Liver (tissue), 3 donors: Measurements from ENCODE around the gene CTXN1.

Experiments used
- ATF3 ChIP-seq: IDR thresholded peaks from 2 replicates; pipeline ENCODE4 v1.6.1; 2016; ENCODE audit warnings: antibody characterized with exemption
- EGR1 ChIP-seq, 2 donors: IDR thresholded peaks; 2 replicates each; pipeline ENCODE4 v1.6.1; 2016 to 2018; ENCODE audit warnings: antibody characterized with exemption in 2 of 2, low read depth in 2 of 2
- GABPA ChIP-seq, 2 donors: IDR thresholded peaks in 1 of 2; conservative IDR thresholded peaks in 1 of 2; 2 replicates each; pipeline ENCODE4 v1.6.1; 2016; ENCODE audit warnings: antibody characterized with exemption in 2 of 2, mild to moderate bottlenecking in 1 of 2, moderate library complexity in 1 of 2
- HNF4A ChIP-seq, 2 donors: conservative IDR thresholded peaks; 2 replicates each; pipeline ENCODE4 v1.6.1; 2016; ENCODE audit warnings: antibody characterized with exemption in 2 of 2, mild to moderate bottlenecking in 2 of 2
- JUND ChIP-seq, 2 donors: IDR thresholded peaks; 2 replicates each; pipeline ENCODE4 v1.6.1; 2016; ENCODE audit warnings: antibody characterized with exemption in 2 of 2
- MAX ChIP-seq: IDR thresholded peaks from 2 replicates; pipeline ENCODE4 v1.6.1; 2016; ENCODE audit warnings: antibody characterized with exemption
- RAD21 ChIP-seq, 2 donors: IDR thresholded peaks; 2 replicates each; pipeline ENCODE4 v1.6.1; 2016; ENCODE audit warnings: antibody characterized with exemption in 2 of 2, mild to moderate bottlenecking in 2 of 2
- REST ChIP-seq: IDR thresholded peaks from 2 replicates; pipeline ENCODE4 v1.6.1; 2016; ENCODE audit warnings: antibody characterized with exemption, mild to moderate bottlenecking
- RXRA ChIP-seq, 2 donors: IDR thresholded peaks; 2 replicates each; pipeline ENCODE4 v1.6.1; 2017 to 2018; ENCODE audit warnings: antibody characterized with exemption in 2 of 2, mild to moderate bottlenecking in 1 of 2
- SP1 ChIP-seq: IDR thresholded peaks from 2 replicates; pipeline ENCODE4 v1.6.1; 2018; ENCODE audit warnings: antibody characterized with exemption, mild to moderate bottlenecking
- TAF1 ChIP-seq: conservative IDR thresholded peaks from 2 replicates; pipeline ENCODE4 v1.6.1; 2016; ENCODE audit warnings: antibody characterized with exemption, mild to moderate bottlenecking
- YY1 ChIP-seq: IDR thresholded peaks from 2 replicates; pipeline ENCODE4 v1.6.1; 2016; ENCODE audit warnings: antibody characterized with exemption, mild to moderate bottlenecking
- TF ChIP-seq, protein P1 (sequence below): fragments of 150-350 bp; IDR thresholded peaks from 2 replicates; pipeline ENCODE4 v1.5.1; 2017; ENCODE audit warnings: improper control_type of control experiment, low read depth, low read length; ENCODE audit not compliant: missing input control
- donor health status: healthy.
- donor health status: healthy.

DNA sequence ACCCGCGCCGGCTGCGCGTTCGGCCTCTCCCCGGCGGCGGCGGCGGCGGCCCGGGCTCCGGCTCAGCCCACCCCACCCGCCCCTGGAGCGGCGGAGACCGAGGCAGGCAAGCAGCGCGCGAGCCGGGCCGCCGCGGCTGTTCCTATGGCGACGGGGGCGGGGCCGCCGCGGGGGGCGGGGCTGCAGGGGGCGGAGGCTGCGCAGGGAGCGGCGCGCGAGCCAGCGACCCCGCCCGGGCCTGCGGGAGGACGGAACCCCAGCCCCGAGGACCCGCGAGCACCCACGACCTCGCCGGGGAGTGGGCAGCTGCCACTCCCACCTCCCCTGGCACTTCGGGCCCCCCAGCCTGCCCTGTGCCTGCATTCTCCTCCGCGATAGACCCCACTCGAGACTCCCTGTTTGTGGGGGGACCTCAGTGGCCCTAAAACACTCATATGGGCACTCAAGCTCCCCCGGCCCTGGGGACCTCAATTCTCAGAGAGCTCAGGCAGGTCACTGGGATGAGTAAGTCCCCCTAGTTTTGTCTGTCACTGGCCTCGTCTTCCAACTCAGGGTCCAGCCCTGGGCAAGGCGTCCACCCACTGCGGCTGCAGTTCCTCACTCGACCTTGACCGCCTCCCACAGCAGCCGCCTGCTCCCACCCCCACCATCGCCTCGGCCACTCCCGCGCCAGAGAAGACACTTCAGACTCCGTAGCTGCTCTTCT, at the start of gene CTXN1:
- TF ChIP-seq, protein P1, sequence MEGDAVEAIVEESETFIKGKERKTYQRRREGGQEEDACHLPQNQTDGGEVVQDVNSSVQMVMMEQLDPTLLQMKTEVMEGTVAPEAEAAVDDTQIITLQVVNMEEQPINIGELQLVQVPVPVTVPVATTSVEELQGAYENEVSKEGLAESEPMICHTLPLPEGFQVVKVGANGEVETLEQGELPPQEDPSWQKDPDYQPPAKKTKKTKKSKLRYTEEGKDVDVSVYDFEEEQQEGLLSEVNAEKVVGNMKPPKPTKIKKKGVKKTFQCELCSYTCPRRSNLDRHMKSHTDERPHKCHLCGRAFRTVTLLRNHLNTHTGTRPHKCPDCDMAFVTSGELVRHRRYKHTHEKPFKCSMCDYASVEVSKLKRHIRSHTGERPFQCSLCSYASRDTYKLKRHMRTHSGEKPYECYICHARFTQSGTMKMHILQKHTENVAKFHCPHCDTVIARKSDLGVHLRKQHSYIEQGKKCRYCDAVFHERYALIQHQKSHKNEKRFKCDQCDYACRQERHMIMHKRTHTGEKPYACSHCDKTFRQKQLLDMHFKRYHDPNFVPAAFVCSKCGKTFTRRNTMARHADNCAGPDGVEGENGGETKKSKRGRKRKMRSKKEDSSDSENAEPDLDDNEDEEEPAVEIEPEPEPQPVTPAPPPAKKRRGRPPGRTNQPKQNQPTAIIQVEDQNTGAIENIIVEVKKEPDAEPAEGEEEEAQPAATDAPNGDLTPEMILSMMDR, result no peak
- TF ChIP-seq SP1 (no peak), TAF1 (no peak), JUND (IDR thresholded peaks at IDR 0.05) (no peak), EGR1 (IDR thresholded peaks at IDR 0.05; ENCODE audit: low read depth in 2 of 2) (no peak), REST (no peak), MAX (no peak), YY1 (no peak), ATF3 (no peak), GABPA (IDR thresholded peaks at IDR 0.05 in 1 of 2, conservative IDR thresholded peaks at IDR 0.05 in 1 of 2) (no peak), RAD21 (IDR thresholded peaks at IDR 0.05) (no peak), HNF4A (conservative IDR thresholded peaks at IDR 0.05) (no peak), RXRA (IDR thresholded peaks at IDR 0.05) (no peak)
